Stimulated activated memory B cell treated with anti-CD40 and anti-IgM and Interleukin-4, amounts not matched to agents 10 μg/mL and 1 μg/mL and 100 μg/mL, for 72 hours (primary cell): Measurements from ENCODE around the gene BAIAP2L2.

Experiments used
- ATAC-seq: fragments of 150-1000 bp; cut with Tn5 transposase; 2 replicates; pipeline ENCODE4 v1.10.0; 2021
- H3K27ac Mint-ChIP-seq: one replicate; pipeline ENCODE4 v1.8.0; 2022; ENCODE audit warnings: mild to moderate bottlenecking, mixed read lengths
- H3K27me3 Mint-ChIP-seq: one replicate; pipeline ENCODE4 v1.8.0; 2022; ENCODE audit warnings: mixed read lengths
- H3K36me3 Mint-ChIP-seq: one replicate; pipeline ENCODE4 v1.8.0; 2022; ENCODE audit warnings: mixed read lengths
- H3K4me1 Mint-ChIP-seq: one replicate; pipeline ENCODE4 v1.8.0; 2022; ENCODE audit warnings: mixed read lengths
- H3K4me3 Mint-ChIP-seq: one replicate; pipeline ENCODE4 v1.8.0; 2022; ENCODE audit warnings: mild to moderate bottlenecking, moderate library complexity, mixed read lengths
- H3K9me3 Mint-ChIP-seq: one replicate; pipeline ENCODE4 v1.8.0; 2022; ENCODE audit warnings: mixed read lengths

Gene BAIAP2L2

DNA sequence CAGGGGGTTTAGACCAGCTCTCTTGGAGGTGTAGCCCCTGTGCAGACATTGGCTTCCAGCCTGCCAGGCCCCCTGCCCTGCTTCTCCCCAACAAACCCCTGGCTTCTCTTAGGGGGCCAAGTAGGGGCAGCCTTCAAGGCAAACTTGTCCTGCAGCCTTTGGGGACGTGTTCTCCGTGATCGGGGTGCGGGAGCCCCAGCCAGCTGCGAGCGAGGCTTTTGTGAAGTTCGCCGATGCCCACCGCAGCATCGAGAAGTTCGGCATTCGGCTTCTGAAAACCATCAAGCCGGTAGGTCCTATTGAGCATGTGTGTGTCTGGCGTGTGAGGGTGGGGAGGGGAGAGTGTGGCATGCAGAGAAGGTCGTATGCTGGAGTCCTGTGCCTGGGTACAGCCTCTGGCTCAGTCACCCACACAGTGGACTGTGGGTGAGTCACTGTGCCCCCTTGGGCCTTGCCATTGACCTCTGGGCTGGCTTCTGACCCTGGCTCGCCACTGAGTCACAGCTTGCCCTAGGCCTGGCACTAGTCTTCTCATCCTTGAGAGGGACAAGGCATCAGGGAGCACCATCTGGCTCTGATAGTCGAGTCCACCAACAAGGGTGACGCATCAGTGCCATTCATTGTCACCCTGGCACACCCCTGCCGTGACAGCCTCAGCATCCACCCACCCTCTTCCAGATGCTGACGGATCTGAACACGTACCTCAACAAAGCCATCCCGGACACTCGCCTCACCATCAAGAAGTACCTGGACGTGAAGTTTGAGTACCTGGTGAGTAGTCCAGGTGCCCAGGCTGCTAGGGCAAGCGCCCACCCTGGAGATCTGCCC is 37.9 kb downstream of the BAIAP2L2 start:
- Mint-ChIP-seq H3K27me3 (no peaks in the 10 kb centered on the region), H3K4me3 (no peak overlapping the region), H3K9me3 (no peaks in the 10 kb centered on the region), H3K4me1 (no peaks in the 10 kb centered on the region), H3K27ac (no peak overlapping the region), H3K36me3 (peaks cover 54% of the 10 kb centered on the region)
- no peak for ATAC-seq

DNA sequence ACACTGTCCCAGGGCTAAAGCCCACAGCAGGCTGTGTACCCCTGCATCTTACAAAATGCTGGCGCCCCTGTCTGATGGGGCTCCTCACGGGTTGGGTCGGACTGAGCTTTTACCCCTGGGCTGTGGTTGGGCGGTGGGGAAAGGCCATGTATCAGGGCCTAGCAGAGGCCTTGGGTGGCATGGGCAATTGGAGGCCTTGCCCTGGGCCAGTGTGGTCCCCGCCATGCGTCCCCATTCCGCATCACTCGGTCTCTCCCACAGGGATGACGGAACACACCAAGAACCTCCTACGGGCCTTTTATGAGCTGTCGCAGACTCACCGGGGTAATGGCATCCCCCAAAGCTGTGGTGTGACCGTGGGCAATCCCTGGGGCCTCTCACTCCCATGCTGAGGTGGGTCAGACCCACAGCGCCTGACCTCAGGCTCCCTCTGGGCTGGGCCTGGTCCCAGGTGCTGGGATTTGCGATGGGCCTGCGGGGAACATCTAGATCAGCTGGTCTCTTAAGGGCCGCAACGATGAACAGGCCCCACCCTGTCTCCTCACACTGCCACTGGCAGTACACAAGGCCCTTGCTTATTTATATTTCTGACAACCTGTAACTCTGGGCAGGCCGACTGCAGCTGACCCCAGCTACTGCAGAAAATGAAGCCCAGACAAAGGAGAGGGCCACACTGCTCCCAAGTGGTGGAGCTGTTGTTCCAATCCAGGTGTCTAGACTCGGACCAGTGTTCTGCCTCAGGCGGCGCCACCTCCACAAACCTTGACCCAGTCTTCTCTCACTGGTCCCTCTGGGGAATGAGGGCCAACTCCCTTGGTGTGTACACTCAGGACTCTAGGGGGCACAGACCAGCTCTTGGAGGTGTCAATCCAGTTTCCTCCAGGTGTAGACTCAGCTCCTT is 38.8 kb downstream of the BAIAP2L2 start:
- H3K36me3 Mint-ChIP-seq: peaks cover 60% of the 10 kb centered on the region
- ATAC-seq: no peak
- H3K4me3 Mint-ChIP-seq: no peak overlapping the region
- no peaks in the 10 kb centered on the region for H3K27me3 Mint-ChIP-seq
- H3K27ac Mint-ChIP-seq: no peak overlapping the region
- H3K4me1 Mint-ChIP-seq: no peaks in the 10 kb centered on the region
- H3K9me3 Mint-ChIP-seq: no peaks in the 10 kb centered on the region

DNA sequence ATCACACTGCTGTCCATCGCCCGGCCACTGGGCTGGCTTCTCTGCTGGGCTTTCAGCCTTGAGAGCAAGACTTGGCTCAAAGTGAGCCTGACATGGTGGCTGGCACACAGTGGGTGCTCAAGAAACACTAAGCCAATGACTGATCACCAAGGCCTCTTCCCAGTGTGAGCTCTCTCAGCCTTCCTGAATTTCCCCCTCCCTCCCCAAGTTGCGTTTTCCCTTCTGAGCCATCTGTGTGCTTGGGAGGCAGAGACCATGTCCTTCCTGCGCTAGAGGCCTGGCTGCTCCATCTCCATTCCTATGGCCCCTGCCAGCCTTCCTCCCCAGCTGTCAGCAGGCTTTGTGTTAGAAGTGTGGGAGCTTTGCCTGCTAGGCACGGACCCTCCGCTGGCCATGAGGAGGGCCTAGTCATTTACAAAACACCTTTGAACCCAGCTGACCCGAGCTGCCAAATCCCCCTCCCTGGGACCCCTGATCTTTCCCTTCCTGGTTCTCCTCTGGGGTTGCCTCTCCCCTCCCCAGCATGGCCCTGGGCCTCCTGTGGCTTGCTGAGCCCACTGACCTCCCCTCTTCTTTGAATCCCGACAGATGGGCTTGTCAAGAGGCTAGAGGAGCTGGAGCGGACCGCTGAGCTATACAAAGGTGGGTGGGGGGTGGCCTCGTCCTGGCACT is 40.1 kb downstream of the BAIAP2L2 start:
- H3K36me3 Mint-ChIP-seq: peaks cover 73% of the 10 kb centered on the region
- H3K4me1 Mint-ChIP-seq: no peaks in the 10 kb centered on the region
- ATAC-seq: no peak
- no peak overlapping the region for H3K27ac Mint-ChIP-seq
- no peaks in the 10 kb centered on the region for H3K27me3 Mint-ChIP-seq
- no peak overlapping the region for H3K4me3 Mint-ChIP-seq
- H3K9me3 Mint-ChIP-seq: no peaks in the 10 kb centered on the region

GRCh38 chr22:38069372-38070249 is 40.9 kb downstream of the BAIAP2L2 start:
- no peak for ATAC-seq
- Mint-ChIP-seq H3K4me3 (no peak overlapping the region), H3K27ac (no peak overlapping the region), H3K36me3 (peaks cover 81% of the 10 kb centered on the region), H3K4me1 (no peaks in the 10 kb centered on the region), H3K27me3 (no peaks in the 10 kb centered on the region), H3K9me3 (no peaks in the 10 kb centered on the region)

DNA sequence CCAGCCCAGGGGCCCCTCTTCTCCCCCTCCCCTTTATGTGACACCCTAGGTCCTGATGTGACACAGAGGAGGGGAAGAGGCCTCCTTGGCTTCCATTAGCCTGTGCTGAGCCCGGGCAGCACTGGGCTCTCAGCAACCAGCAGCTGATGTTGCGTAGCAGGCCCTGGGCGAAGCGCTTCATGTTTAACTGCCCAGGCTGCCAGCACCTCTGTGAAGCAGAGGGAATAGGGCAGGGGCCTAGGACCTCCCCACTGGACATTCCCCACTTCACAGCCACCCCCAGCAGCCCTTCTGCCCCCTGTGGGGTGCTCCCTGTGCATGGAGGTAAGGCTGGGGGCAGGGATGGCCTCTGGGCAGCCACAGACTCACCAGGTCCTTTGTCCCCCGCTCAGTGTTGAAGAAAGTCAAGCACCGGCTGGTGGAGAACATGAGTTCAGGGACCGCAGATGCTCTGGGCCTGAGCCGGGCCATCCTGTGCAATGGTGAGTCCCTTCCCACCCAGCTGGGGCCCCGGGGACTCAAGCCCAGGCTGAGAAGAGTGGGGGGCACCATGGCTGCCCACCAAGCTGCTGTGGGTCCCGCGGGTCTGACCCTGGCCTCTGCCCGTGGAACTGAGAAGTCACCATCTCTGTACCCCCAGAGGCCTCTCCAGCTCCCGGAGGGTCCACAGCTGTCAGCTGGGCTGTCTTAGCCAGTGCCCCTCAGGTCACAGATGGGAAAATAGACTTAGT is 41.7 kb downstream of the BAIAP2L2 start:
- Mint-ChIP-seq H3K4me1 (no peaks in the 10 kb centered on the region), H3K4me3 (no peak overlapping the region), H3K36me3 (peaks cover 82% of the 10 kb centered on the region), H3K27ac (no peak overlapping the region), H3K27me3 (no peaks in the 10 kb centered on the region), H3K9me3 (no peaks in the 10 kb centered on the region)
- no peak for ATAC-seq

- ATAC-seq: no peak
- H3K4me1 Mint-ChIP-seq: peaks cover 2% of the 10 kb centered on the region
- H3K36me3 Mint-ChIP-seq: peaks cover 79% of the 10 kb centered on the region
- no peaks in the 10 kb centered on the region for H3K9me3 Mint-ChIP-seq
- no peak overlapping the region for H3K27ac Mint-ChIP-seq
- H3K27me3 Mint-ChIP-seq: no peaks in the 10 kb centered on the region
- no peak overlapping the region for H3K4me3 Mint-ChIP-seq
These were observed 42.6 kb downstream of the BAIAP2L2 start for GRCh38 chr22:38067761-38068360.

- H3K9me3 Mint-ChIP-seq: no peaks in the 10 kb centered on the region
- ATAC-seq: no peak
- H3K27ac Mint-ChIP-seq: no peak overlapping the region
- H3K4me1 Mint-ChIP-seq: peaks cover 8% of the 10 kb centered on the region
- H3K27me3 Mint-ChIP-seq: no peaks in the 10 kb centered on the region
- H3K4me3 Mint-ChIP-seq: no peak overlapping the region
- peaks cover 79% of the 10 kb centered on the region for H3K36me3 Mint-ChIP-seq
These were observed 43.5 kb downstream of the BAIAP2L2 start for GRCh38 chr22:38067028-38067415.

DNA sequence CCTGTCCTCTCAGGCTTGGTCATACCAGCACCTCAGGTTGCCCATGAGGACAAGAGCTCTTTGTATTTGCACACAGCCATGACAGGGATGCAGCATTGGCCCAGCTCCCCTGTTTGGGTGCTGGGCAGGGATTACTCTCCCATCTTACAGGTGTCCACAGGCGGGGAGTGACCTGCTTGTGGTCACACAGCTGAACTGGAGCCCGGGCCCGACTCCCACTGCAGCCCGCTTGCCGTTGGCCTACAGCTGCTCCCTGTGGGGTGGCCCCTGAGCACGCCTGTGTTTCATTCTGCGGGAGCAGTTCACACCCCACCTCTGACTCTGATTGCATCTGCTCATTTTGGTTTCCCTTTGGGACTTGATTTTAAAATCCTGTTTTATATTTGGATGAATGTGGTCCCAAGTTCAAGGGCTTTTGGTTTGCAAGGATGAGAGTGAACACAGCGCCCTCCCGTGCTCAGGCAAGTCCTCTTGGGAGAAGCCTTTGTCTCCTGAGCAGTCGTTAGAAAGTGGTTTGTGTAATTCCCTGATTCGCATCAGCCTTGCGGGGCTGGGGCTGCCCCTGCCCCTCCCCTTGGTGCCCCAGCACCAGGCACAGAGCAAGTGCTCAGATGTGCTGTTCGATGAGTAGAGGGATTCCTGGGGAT is 44.0 kb downstream of the BAIAP2L2 start:
- H3K4me1 Mint-ChIP-seq: peaks cover 12% of the 10 kb centered on the region
- H3K27ac Mint-ChIP-seq: no peak overlapping the region
- H3K4me3 Mint-ChIP-seq: no peak overlapping the region
- no peaks in the 10 kb centered on the region for H3K27me3 Mint-ChIP-seq
- H3K9me3 Mint-ChIP-seq: no peaks in the 10 kb centered on the region
- ATAC-seq: no peak
- peaks cover 83% of the 10 kb centered on the region for H3K36me3 Mint-ChIP-seq

- no peak overlapping the region for H3K27ac Mint-ChIP-seq
- H3K4me3 Mint-ChIP-seq: no peak overlapping the region
- no peaks in the 10 kb centered on the region for H3K9me3 Mint-ChIP-seq
- ATAC-seq: no peak
- H3K4me1 Mint-ChIP-seq: peaks cover 14% of the 10 kb centered on the region
- H3K27me3 Mint-ChIP-seq: no peaks in the 10 kb centered on the region
- H3K36me3 Mint-ChIP-seq: peaks cover 79% of the 10 kb centered on the region
These were observed 44.9 kb downstream of the BAIAP2L2 start for GRCh38 chr22:38065539-38065938.

GRCh38 chr22:38062791-38063190 is 47.7 kb downstream of the BAIAP2L2 start:
- ATAC-seq: no peak
- Mint-ChIP-seq H3K36me3 (peaks cover 70% of the 10 kb centered on the region), H3K4me3 (no peak overlapping the region), H3K27me3 (no peaks in the 10 kb centered on the region), H3K27ac (no peak overlapping the region), H3K9me3 (no peaks in the 10 kb centered on the region), H3K4me1 (peaks cover 18% of the 10 kb centered on the region)

DNA sequence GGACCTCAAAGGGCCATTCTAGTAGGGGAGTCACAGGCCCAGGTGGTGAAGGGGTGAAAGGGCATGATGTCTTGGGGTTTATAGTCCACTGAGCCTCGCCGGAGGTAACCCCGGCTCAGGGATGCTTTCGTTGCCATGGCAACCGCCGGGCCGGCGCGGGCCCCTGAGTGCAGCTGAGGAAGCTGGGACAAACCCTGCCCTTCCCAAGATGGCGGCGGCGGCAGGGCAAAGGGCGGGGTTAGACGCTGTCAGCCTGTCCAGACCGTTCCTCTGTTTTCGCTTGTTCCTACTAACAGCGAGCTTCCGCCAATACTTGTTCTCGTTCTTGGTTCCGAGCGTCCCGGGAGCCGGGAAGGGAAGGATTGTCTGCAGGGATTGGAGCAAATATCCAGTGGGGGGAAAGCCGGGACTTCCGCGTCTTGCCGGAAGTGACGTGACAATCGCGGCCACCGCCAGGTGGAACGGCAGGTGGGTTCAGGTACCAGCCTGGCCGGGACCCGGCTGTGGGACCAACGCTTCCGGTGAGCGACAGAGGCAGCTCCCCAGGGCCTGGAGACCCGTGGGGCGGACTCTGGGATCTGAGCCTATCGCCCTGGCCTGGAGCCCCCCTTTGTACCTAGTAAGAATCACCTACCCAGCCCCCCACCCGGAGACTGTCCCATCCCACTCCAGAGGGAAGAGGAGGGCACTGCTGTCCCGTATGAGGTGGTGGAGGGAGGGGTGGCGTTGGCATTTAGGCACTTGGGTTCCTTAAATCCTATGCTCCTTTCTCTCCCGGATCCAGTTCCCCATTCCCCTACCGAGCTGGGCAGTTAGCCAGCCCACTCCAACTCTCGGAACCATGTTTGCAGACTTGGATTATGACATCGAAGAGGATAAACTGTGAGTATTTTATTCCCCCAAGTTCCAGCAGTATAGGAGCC is 53.3 kb downstream of the BAIAP2L2 start, which contains the start of gene PICK1:
TSS of gene PICK1 (plus strand) at position 436 of the 923 bp plus-strand sequence. CDS start at position 842, 406 bp downstream.
- ATAC-seq: peak; percentile 87
- Mint-ChIP-seq H3K27me3 (peaks cover 22% of the 10 kb centered on the region), H3K4me3 (peak within 1 kb of the TSS; percentile 92), H3K9me3 (no peaks in the 10 kb centered on the region), H3K27ac (peak within 1 kb of the TSS; percentile 97), H3K4me1 (peaks cover 29% of the 10 kb centered on the region), H3K36me3 (peaks cover 24% of the 10 kb centered on the region)
